H1 (cell line): Measurements from ENCODE around the gene TMEM254. TPM values are rescaled to one million over a fixed set of nuclear protein-coding genes. Genes with fewer than 3 reads are reported as not detected.

Experiments
- HDAC6 ChIP-seq: IDR thresholded peaks from one replicate; pipeline ENCODE4 v1.7.1; 2012; ENCODE audit warnings: low read depth, mild to moderate bottlenecking, inconsistent platforms, low read length, moderate library complexity
- JUN ChIP-seq: IDR thresholded peaks from 2 replicates; pipeline ENCODE4 v1.6.1; 2011; ENCODE audit warnings: low read depth, mild to moderate bottlenecking, improper control_type of control experiment, low read length
- MAFK ChIP-seq: IDR thresholded peaks from 2 replicates; pipeline ENCODE4 v1.6.1; 2012; ENCODE audit warnings: low read depth, mild to moderate bottlenecking, improper control_type of control experiment, low read length
- RBBP5 ChIP-seq: IDR thresholded peaks from 2 replicates; pipeline ENCODE4 v1.7.1; 2012; ENCODE audit warnings: low read depth, mild to moderate bottlenecking, inconsistent platforms, low read length, moderate library complexity, borderline replicate concordance
- SP4 ChIP-seq: IDR thresholded peaks from 2 replicates; pipeline ENCODE4 v1.6.1; 2012; ENCODE audit warnings: low read length, inconsistent platforms
- polyA plus RNA-seq, 7 experiments: library from polyadenylated mRNA; depleted of rRNA in 3 of 7; stranded (reverse) in 5 of 7; unstranded in 2 of 7; fragments of >200 nt in 5 of 7; fragments of 200-250 nt in 2 of 7; gene quantifications; 1 replicate in 5 of 7; 2 replicates in 1 of 7; 4 replicates in 1 of 7; pipeline versions ENCODE4 v1.2.1 to v1.2.3, GENCODE V29; 2011 to 2013; ENCODE audit warnings: missing spikeins in 2 of 7, mixed read lengths in 2 of 7
- total RNA-seq: library from RNA; stranded (reverse); fragmentation: NEBNext Ultra II Directional; extraction: Animal tissue kit (Norgen Biotek cat#: 25700); gene quantifications from 2 replicates; pipeline ENCODE4 v1.2.1, GENCODE V29; 2021
- TF ChIP-seq, protein P1 (sequence below): fragments of 300-600 bp; sonication (generic); IDR thresholded peaks from 2 replicates; pipeline ENCODE4 v1.7.1; 2012; ENCODE audit warnings: low read length, moderate library complexity, mild to moderate bottlenecking, inconsistent platforms; ENCODE audit not compliant: insufficient replicate concordance
- TF ChIP-seq, protein P2 (sequence below): IDR thresholded peaks from 2 replicates; pipeline ENCODE4 v1.6.1; 2012; ENCODE audit warnings: inconsistent platforms

Gene TMEM254
- total and polyA plus RNA-seq, 2 of the 8 experiments (the other 6 are each of a cell fraction or from before 2014, with no cell fraction given) = 26.9 to 61.2 TPM

DNA sequence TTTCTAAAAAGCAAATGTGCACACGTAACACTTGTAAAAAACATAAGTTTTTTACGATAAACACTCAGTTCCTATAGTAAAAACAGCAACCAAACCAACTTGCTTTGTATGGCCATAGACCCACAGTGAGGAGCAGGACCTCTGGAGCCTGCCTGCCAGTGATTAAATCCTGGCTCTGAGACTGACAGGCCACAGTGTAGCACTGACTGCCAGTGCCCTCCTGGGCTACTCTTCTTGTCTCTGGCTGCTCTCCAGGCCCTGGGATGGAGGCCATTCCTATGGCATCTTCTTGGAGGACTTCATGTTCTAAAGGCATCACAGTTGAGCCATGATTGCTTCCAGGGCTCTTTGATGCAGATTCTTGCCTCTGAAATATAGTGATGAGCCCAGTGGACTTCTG lies 22.7 kb upstream of the TMEM254 start (continued):
- TF ChIP-seq, protein P1, sequence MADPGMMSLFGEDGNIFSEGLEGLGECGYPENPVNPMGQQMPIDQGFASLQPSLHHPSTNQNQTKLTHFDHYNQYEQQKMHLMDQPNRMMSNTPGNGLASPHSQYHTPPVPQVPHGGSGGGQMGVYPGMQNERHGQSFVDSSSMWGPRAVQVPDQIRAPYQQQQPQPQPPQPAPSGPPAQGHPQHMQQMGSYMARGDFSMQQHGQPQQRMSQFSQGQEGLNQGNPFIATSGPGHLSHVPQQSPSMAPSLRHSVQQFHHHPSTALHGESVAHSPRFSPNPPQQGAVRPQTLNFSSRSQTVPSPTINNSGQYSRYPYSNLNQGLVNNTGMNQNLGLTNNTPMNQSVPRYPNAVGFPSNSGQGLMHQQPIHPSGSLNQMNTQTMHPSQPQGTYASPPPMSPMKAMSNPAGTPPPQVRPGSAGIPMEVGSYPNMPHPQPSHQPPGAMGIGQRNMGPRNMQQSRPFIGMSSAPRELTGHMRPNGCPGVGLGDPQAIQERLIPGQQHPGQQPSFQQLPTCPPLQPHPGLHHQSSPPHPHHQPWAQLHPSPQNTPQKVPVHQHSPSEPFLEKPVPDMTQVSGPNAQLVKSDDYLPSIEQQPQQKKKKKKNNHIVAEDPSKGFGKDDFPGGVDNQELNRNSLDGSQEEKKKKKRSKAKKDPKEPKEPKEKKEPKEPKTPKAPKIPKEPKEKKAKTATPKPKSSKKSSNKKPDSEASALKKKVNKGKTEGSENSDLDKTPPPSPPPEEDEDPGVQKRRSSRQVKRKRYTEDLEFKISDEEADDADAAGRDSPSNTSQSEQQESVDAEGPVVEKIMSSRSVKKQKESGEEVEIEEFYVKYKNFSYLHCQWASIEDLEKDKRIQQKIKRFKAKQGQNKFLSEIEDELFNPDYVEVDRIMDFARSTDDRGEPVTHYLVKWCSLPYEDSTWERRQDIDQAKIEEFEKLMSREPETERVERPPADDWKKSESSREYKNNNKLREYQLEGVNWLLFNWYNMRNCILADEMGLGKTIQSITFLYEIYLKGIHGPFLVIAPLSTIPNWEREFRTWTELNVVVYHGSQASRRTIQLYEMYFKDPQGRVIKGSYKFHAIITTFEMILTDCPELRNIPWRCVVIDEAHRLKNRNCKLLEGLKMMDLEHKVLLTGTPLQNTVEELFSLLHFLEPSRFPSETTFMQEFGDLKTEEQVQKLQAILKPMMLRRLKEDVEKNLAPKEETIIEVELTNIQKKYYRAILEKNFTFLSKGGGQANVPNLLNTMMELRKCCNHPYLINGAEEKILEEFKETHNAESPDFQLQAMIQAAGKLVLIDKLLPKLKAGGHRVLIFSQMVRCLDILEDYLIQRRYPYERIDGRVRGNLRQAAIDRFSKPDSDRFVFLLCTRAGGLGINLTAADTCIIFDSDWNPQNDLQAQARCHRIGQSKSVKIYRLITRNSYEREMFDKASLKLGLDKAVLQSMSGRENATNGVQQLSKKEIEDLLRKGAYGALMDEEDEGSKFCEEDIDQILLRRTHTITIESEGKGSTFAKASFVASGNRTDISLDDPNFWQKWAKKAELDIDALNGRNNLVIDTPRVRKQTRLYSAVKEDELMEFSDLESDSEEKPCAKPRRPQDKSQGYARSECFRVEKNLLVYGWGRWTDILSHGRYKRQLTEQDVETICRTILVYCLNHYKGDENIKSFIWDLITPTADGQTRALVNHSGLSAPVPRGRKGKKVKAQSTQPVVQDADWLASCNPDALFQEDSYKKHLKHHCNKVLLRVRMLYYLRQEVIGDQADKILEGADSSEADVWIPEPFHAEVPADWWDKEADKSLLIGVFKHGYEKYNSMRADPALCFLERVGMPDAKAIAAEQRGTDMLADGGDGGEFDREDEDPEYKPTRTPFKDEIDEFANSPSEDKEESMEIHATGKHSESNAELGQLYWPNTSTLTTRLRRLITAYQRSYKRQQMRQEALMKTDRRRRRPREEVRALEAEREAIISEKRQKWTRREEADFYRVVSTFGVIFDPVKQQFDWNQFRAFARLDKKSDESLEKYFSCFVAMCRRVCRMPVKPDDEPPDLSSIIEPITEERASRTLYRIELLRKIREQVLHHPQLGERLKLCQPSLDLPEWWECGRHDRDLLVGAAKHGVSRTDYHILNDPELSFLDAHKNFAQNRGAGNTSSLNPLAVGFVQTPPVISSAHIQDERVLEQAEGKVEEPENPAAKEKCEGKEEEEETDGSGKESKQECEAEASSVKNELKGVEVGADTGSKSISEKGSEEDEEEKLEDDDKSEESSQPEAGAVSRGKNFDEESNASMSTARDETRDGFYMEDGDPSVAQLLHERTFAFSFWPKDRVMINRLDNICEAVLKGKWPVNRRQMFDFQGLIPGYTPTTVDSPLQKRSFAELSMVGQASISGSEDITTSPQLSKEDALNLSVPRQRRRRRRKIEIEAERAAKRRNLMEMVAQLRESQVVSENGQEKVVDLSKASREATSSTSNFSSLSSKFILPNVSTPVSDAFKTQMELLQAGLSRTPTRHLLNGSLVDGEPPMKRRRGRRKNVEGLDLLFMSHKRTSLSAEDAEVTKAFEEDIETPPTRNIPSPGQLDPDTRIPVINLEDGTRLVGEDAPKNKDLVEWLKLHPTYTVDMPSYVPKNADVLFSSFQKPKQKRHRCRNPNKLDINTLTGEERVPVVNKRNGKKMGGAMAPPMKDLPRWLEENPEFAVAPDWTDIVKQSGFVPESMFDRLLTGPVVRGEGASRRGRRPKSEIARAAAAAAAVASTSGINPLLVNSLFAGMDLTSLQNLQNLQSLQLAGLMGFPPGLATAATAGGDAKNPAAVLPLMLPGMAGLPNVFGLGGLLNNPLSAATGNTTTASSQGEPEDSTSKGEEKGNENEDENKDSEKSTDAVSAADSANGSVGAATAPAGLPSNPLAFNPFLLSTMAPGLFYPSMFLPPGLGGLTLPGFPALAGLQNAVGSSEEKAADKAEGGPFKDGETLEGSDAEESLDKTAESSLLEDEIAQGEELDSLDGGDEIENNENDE = no peak
- TF ChIP-seq RBBP5 (no peak), MAFK (no peak), JUN (no peak), SP4 (no peak), HDAC6 (no peak)
- TF ChIP-seq, protein P2, sequence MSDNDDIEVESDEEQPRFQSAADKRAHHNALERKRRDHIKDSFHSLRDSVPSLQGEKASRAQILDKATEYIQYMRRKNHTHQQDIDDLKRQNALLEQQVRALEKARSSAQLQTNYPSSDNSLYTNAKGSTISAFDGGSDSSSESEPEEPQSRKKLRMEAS = no peak
- TF ChIP-seq, all 59 proteins: peak for 0
